HepG2 (cell line): ENCODE data around the gene LRRTM2. TPM values are rescaled to one million over a fixed set of nuclear protein-coding genes. Genes with fewer than 3 reads are reported as not detected.

Source experiments
- ATAC-seq: fragments of 200-7000 bp; cut with Tn5 transposase; 3 replicates; pipeline ENCODE4 v1.9.1; 2020; ENCODE audit warnings: mild to moderate bottlenecking, moderate library complexity
- BruUV-seq: library from RNA; stranded (reverse); fragments of 400-500 nt; replicated peaks from 2 replicates; lab custom pipeline; 2021; lab: Mats Ljungman, UMichigan
- CTCF ChIA-PET: fragments of 300-600 bp; formaldehyde crosslinking; extraction: SDS; loops from one replicate; lab custom pipeline; 2021; ENCODE audit warnings: low total read pairs, inconsistent platforms, low intra/inter-chr PET ratio; lab: Yijun Ruan, JAX
- POLR2A ChIA-PET: fragments of 350-600 bp; sonication (Branson Sonifier 250); formaldehyde crosslinking; loops from one replicate; lab custom pipeline; 2020; ENCODE audit warnings: antibody characterized with exemption, inconsistent platforms; lab: Yijun Ruan, JAX
- DNase-seq: peaks from one replicate; pipeline ENCODE4 v3.0.0-alpha.2; 2015; ENCODE audit warnings: low spot score
- FAIRE-seq: peaks from 3 replicates; lab custom pipeline; 2011; peaks lifted over from hg19 to GRCh38; lab: Jason Lieb, UNC
- H2AFZ ChIP-seq: one replicate; pipeline ENCODE4 v1.6.1; 2011; ENCODE audit warnings: low read length, inconsistent platforms
- H3K27ac ChIP-seq: fragments of 300-600 bp; 3 replicates; pipeline ENCODE4 v1.8.0; 2011; ENCODE audit warnings: mixed run types, mild to moderate bottlenecking, mixed read lengths, low read length, inconsistent platforms; ENCODE audit not compliant: insufficient read depth; ENCODE audit errors: extremely low read length
- H3K27me3 ChIP-seq, 2 experiments: fragments of 200-600 bp in 1 of 2; 2 replicates in 1 of 2; 3 replicates in 1 of 2; pipeline versions ENCODE4 v1.6.0 to v1.8.0; 2011; ENCODE audit warnings: low read length in 2 of 2, mild to moderate bottlenecking in 2 of 2, moderate library complexity in 2 of 2, inconsistent platforms in 1 of 2; ENCODE audit not compliant: insufficient read depth in 2 of 2, control insufficient read depth in 1 of 2
- H3K36me3 ChIP-seq, 2 experiments: fragments of 200-600 bp in 1 of 2; replicated peaks in 1 of 2; 2 replicates in 1 of 2; 3 replicates in 1 of 2; pipeline versions ENCODE4 v1.5.1 to v1.8.0; 2011; ENCODE audit warnings: low read length in 2 of 2, inconsistent platforms in 1 of 2; ENCODE audit not compliant: insufficient read depth in 2 of 2, control insufficient read depth in 1 of 2
- H3K4me1 ChIP-seq: 2 replicates; pipeline ENCODE4 v1.5.1; 2012; ENCODE audit warnings: low read length, inconsistent platforms; ENCODE audit not compliant: insufficient read depth
- H3K4me2 ChIP-seq: 2 replicates; pipeline ENCODE4 v1.6.0; 2011; ENCODE audit warnings: low read depth, low read length, inconsistent platforms
- H3K4me3 ChIP-seq, 3 experiments: fragments of 200-600 bp in 1 of 3; sonication (generic), shearing (Covaris generic) in 1 of 3; replicated peaks in 1 of 3; 2 replicates each; pipeline ENCODE4 v1.5.1; 2011 to 2016; ENCODE audit warnings: low read length in 3 of 3, inconsistent platforms in 2 of 3, low read depth in 2 of 3, mild to moderate bottlenecking in 2 of 3, control low read depth in 1 of 3, mixed read lengths in 1 of 3; ENCODE audit not compliant: insufficient read depth in 1 of 3
- H3K79me2 ChIP-seq: one replicate; pipeline ENCODE4 v1.6.1; 2011; ENCODE audit warnings: low read length, inconsistent platforms; ENCODE audit not compliant: insufficient read depth
- H3K9ac ChIP-seq: 2 replicates; pipeline ENCODE4 v1.6.0; 2011; ENCODE audit warnings: mild to moderate bottlenecking, low read depth, low read length, inconsistent platforms; ENCODE audit not compliant: insufficient read depth
- H3K9me3 ChIP-seq: 2 replicates; pipeline ENCODE4 v1.5.1; 2012; ENCODE audit warnings: mild to moderate bottlenecking, low read length
- H4K20me1 ChIP-seq: 2 replicates; pipeline ENCODE4 v1.6.0; 2011; ENCODE audit warnings: inconsistent platforms, mild to moderate bottlenecking, low read length, moderate library complexity; ENCODE audit not compliant: insufficient read depth
- E2F1 ChIP-seq: sonication (generic); formaldehyde crosslinking; IDR thresholded peaks from 2 replicates; pipeline ENCODE4 v1.5.0; 2020; ENCODE audit warnings: missing genetic modification reagents
- ESRRA ChIP-seq: sonication (generic); formaldehyde crosslinking; IDR thresholded peaks from 2 replicates; pipeline ENCODE4 v1.5.1; 2020; ENCODE audit warnings: mild to moderate bottlenecking, low read depth, missing genetic modification reagents
- FOXC1 ChIP-seq: sonication (generic); formaldehyde crosslinking; IDR thresholded peaks from 2 replicates; pipeline ENCODE4 v1.8.0; 2022; ENCODE audit warnings: mild to moderate bottlenecking, missing genetic modification reagents, borderline replicate concordance
- GRHL1 ChIP-seq: sonication (generic); formaldehyde crosslinking; conservative IDR thresholded peaks from 2 replicates; pipeline ENCODE4 v1.8.0; 2022; ENCODE audit warnings: missing genetic modification reagents
- PCBP1 ChIP-seq: fragments of 200-400 bp; formaldehyde crosslinking; IDR thresholded peaks from 2 replicates; pipeline ENCODE4 v1.6.1; 2017; ENCODE audit warnings: mild to moderate bottlenecking, low read depth, low read length, borderline replicate concordance
- PHF5A ChIP-seq: IDR thresholded peaks from one replicate; pipeline ENCODE4 v1.6.1; 2018; ENCODE audit warnings: low read depth, missing genetic modification reagents; ENCODE audit not compliant: unreplicated experiment
- RBM22 ChIP-seq: fragments of 200-400 bp; formaldehyde crosslinking; optimal IDR thresholded peaks from 2 replicates; pipeline ENCODE3; 2017; ENCODE audit warnings: mild to moderate bottlenecking, low read length, moderate library complexity
- ZNF549 ChIP-seq: sonication (generic); formaldehyde crosslinking; IDR thresholded peaks from 2 replicates; pipeline ENCODE4 v1.5.0; 2020; ENCODE audit warnings: missing genetic modification reagents
- ZNF552 ChIP-seq: sonication (generic); formaldehyde crosslinking; IDR thresholded peaks from 2 replicates; pipeline ENCODE4 v1.9.0; 2022; ENCODE audit warnings: missing genetic modification reagents, mild to moderate bottlenecking, borderline replicate concordance
- WGBS: methylation state at CpG from one replicate; pipeline ENCODE4 v1.1.6; 2017; ENCODE audit warnings: low lambda C conversion rate; 5-methylcytosine and 5-hydroxymethylcytosine counted together
- in situ Hi-C: cut with HindIII; loops from 2 replicates; pipeline ENCODE4 v1.10.0; 2017; ENCODE audit warnings: low pct_unique_long_range_greater_than_20kb; ENCODE audit not compliant: extremely low pct_ligation_motif_present
- intact Hi-C: fragments of 100-400 bp; cut with micrococcal nuclease; formaldehyde crosslinking; loops from one replicate; pipeline ENCODE4 v1.10.0; 2022; ENCODE audit not compliant: unreplicated experiment
- polyA plus RNA-seq, 8 experiments: library from polyadenylated mRNA; depleted of rRNA in 3 of 8; stranded (reverse) in 7 of 8; unstranded in 1 of 8; fragments of >200 nt; fragmentation: Illumina TruSeq in 4 of 8; extraction: Trizol in 4 of 8; gene quantifications; 2 replicates each; pipeline versions ENCODE4 v1.2.1 to v1.2.3, GENCODE V29; 2011 to 2016; ENCODE audit warnings: low read depth in 4 of 8, missing spikeins in 1 of 8, mixed read lengths in 1 of 8; ENCODE audit not compliant: insufficient read depth in 1 of 8
- total RNA-seq, 5 experiments: library from RNA; depleted of rRNA; stranded (reverse); fragments of >200 nt; fragmentation: Illumina TruSeq; extraction: Trizol; gene quantifications; 2 replicates each; pipeline ENCODE4 v1.2.3, GENCODE V29; 2016; ENCODE audit warnings: low read depth in 1 of 5

Gene LRRTM2
- total and polyA plus RNA-seq, 2 of the 13 experiments (the other 11 are each of a cell fraction or from before 2014, with no cell fraction given) = not detected

GRCh38 chr5:138876811-138877210, 1.7 kb upstream of the LRRTM2 start:
- TF ChIP-seq ZNF552 (no peak), FOXC1 (no peak), RBM22 (peak; percentile 35)
- intact Hi-C loops (no loop called here), in situ Hi-C loops (no loop called here)
- Histone ChIP-seq H2AFZ (no peak overlapping the region), H3K27me3 (no peaks in the 10 kb centered on the region), H3K79me2 (peaks cover 16% of the 10 kb centered on the region), H3K4me2 (no peak overlapping the region), H3K27ac (no peak overlapping the region), H3K4me1 (peaks cover under 1% of the 10 kb centered on the region; the same call in 1 of the 2 replicates), H3K9me3 (no peaks in the 10 kb centered on the region), H3K36me3 (peaks cover 1 to 10% of the 10 kb centered on the region in 2 experiments; a peak in 2 of 5 replicates), H3K4me3 (no peak overlapping the region), H3K9ac (no peak overlapping the region), H4K20me1 (peaks cover 25% of the 10 kb centered on the region)
- ChIA-PET CTCF (no interaction called here), POLR2A (no interaction called here)
- whole genome bisulfite sequencing = 96% methylated on average over 4 of the region's 4 CpGs
- no peak for ATAC-seq
- no TSS peak for BruUV-seq
- no peak for FAIRE-seq
- DNase-seq = no peak

GRCh38 chr5:138875946-138876345, 811 bp upstream of the LRRTM2 start:
- peaks cover 9% of the 10 kb centered on the region for H3K4me1 ChIP-seq
- TF ChIP-seq PCBP1 (no peak), ESRRA (no peak), E2F1 (CRISPR knock-in tag) (no peak), ZNF549 (CRISPR knock-in tag) (no peak), GRHL1 (CRISPR knock-in tag) (no peak), PHF5A (CRISPR knock-in tag) (no peak)
- no peak overlapping the region for H3K4me2 ChIP-seq
- BruUV-seq = no TSS peak
- H3K9ac ChIP-seq = no peak overlapping the region
- in situ Hi-C loops (no loop called here), intact Hi-C loops (no loop called here)
- no peak overlapping the region for H2AFZ ChIP-seq
- WGBS = 99% methylated on average over 3 of the region's 3 CpGs
- H3K27me3 ChIP-seq = no peaks in the 10 kb centered on the region
- H3K27ac ChIP-seq = no peak overlapping the region
- peaks cover 16% of the 10 kb centered on the region for H3K79me2 ChIP-seq
- POLR2A ChIA-PET = no interaction called here
- no peak overlapping the region for H3K4me3 ChIP-seq
- FAIRE-seq = no peak
- H3K9me3 ChIP-seq = no peaks in the 10 kb centered on the region
- CTCF ChIA-PET = no interaction called here
- DNase-seq = no peak
- peaks cover 34% of the 10 kb centered on the region for H4K20me1 ChIP-seq
- peaks cover 1 to 9% of the 10 kb centered on the region in 2 experiments; a peak in 2 of 5 replicates for H3K36me3 ChIP-seq
- no peak for ATAC-seq
